Panc1 (cell line): Measurements from ENCODE around the gene PRLHR.

Experiments used
- POLR2AphosphoS5 ChIP-seq: IDR thresholded peaks from 2 replicates; pipeline ENCODE4 v1.6.1; 2012; ENCODE audit warnings: mild to moderate bottlenecking, low read depth, low read length, moderate library complexity
- SIN3A ChIP-seq: IDR thresholded peaks from 2 replicates; pipeline ENCODE4 v1.6.1; 2012; ENCODE audit warnings: low read depth, mild to moderate bottlenecking, low read length, moderate library complexity, borderline replicate concordance; ENCODE audit not compliant: insufficient read depth
- TF ChIP-seq, protein P1 (sequence below), 2 experiments: IDR thresholded peaks; 2 replicates each; pipeline ENCODE4 v1.6.1; 2011 to 2012; ENCODE audit warnings: low read depth in 2 of 2, control low read depth in 1 of 2, low read length in 1 of 2, mild to moderate bottlenecking in 1 of 2, moderate library complexity in 1 of 2; ENCODE audit not compliant: insufficient read depth in 1 of 2
- TF ChIP-seq, protein P2 (sequence below): fragments of 450-650 bp; IDR thresholded peaks from 2 replicates; pipeline ENCODE4 v1.5.1; 2017; ENCODE audit warnings: mild to moderate bottlenecking

DNA sequence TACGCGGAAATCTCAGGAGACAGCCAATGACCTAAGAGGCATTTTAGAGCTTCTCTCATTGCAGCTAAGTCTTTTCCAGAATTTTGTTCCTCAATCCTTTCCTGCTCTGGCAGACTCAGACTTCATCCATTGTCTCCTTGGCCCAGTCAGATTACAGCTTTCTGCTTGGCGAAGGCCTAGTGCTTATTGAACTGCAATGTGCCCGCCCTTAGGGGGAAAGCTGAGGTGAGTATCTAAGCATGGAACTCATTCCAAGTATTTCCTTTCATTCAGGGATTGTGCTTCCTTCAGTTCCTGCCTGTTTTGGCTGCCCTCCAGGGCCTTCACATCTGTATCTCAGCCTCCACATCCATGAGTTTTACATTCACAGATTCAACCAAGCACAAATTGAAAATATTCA is 37.5 kb downstream of the PRLHR start:
- TF ChIP-seq, protein P1, sequence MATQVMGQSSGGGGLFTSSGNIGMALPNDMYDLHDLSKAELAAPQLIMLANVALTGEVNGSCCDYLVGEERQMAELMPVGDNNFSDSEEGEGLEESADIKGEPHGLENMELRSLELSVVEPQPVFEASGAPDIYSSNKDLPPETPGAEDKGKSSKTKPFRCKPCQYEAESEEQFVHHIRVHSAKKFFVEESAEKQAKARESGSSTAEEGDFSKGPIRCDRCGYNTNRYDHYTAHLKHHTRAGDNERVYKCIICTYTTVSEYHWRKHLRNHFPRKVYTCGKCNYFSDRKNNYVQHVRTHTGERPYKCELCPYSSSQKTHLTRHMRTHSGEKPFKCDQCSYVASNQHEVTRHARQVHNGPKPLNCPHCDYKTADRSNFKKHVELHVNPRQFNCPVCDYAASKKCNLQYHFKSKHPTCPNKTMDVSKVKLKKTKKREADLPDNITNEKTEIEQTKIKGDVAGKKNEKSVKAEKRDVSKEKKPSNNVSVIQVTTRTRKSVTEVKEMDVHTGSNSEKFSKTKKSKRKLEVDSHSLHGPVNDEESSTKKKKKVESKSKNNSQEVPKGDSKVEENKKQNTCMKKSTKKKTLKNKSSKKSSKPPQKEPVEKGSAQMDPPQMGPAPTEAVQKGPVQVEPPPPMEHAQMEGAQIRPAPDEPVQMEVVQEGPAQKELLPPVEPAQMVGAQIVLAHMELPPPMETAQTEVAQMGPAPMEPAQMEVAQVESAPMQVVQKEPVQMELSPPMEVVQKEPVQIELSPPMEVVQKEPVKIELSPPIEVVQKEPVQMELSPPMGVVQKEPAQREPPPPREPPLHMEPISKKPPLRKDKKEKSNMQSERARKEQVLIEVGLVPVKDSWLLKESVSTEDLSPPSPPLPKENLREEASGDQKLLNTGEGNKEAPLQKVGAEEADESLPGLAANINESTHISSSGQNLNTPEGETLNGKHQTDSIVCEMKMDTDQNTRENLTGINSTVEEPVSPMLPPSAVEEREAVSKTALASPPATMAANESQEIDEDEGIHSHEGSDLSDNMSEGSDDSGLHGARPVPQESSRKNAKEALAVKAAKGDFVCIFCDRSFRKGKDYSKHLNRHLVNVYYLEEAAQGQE (IDR thresholded peaks at IDR 0.05; ENCODE audit: insufficient read depth in 1 of 2, low read depth in 2 of 2, low read length in 1 of 2) = no peak
- TF ChIP-seq, protein P2, sequence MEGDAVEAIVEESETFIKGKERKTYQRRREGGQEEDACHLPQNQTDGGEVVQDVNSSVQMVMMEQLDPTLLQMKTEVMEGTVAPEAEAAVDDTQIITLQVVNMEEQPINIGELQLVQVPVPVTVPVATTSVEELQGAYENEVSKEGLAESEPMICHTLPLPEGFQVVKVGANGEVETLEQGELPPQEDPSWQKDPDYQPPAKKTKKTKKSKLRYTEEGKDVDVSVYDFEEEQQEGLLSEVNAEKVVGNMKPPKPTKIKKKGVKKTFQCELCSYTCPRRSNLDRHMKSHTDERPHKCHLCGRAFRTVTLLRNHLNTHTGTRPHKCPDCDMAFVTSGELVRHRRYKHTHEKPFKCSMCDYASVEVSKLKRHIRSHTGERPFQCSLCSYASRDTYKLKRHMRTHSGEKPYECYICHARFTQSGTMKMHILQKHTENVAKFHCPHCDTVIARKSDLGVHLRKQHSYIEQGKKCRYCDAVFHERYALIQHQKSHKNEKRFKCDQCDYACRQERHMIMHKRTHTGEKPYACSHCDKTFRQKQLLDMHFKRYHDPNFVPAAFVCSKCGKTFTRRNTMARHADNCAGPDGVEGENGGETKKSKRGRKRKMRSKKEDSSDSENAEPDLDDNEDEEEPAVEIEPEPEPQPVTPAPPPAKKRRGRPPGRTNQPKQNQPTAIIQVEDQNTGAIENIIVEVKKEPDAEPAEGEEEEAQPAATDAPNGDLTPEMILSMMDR = no peak
- TF ChIP-seq POLR2AphosphoS5 = no peak
- TF ChIP-seq SIN3A = no peak
